Prostate gland (tissue), 2 donors: ENCODE measurements around the gene SPATS1.

Experiments
- POLR2AphosphoS5 ChIP-seq: sonication (generic); formaldehyde crosslinking; IDR thresholded peaks from one replicate; pipeline ENCODE4 v1.6.1; 2017; ENCODE audit warnings: antibody characterized with exemption
- TF ChIP-seq, protein P1 (sequence below), 4 experiments: fragments of 200-600 bp in 2 of 4; fragments of 450-650 bp in 2 of 4; sonication (generic) in 2 of 4; IDR thresholded peaks; 1 replicate in 3 of 4; 2 replicates in 1 of 4; pipeline ENCODE4 v1.5.1; 2016 to 2019; ENCODE audit warnings: antibody characterized with exemption in 4 of 4, mild to moderate bottlenecking in 2 of 4, moderate library complexity in 2 of 4

DNA sequence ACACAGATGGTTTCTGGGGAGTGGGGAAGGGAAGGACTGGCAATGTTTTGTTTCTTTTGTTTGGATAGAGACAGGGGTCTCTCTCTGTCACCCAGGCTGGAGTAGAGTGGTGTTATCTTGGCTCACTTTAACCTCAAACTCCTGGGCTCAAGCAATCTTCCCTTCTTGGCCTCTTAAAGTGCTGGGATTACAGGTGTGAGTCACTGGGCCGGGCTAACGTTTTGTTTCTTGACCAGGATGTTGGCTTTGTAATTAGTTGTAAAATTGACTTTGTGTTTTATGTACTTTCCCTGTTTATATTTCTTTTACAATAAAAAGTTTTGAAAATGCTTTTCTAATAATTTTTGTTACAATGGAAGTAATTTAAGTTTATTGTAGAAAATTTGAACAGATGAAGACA lies 10.9 kb downstream of the SPATS1 start:
- TF ChIP-seq, protein P1, sequence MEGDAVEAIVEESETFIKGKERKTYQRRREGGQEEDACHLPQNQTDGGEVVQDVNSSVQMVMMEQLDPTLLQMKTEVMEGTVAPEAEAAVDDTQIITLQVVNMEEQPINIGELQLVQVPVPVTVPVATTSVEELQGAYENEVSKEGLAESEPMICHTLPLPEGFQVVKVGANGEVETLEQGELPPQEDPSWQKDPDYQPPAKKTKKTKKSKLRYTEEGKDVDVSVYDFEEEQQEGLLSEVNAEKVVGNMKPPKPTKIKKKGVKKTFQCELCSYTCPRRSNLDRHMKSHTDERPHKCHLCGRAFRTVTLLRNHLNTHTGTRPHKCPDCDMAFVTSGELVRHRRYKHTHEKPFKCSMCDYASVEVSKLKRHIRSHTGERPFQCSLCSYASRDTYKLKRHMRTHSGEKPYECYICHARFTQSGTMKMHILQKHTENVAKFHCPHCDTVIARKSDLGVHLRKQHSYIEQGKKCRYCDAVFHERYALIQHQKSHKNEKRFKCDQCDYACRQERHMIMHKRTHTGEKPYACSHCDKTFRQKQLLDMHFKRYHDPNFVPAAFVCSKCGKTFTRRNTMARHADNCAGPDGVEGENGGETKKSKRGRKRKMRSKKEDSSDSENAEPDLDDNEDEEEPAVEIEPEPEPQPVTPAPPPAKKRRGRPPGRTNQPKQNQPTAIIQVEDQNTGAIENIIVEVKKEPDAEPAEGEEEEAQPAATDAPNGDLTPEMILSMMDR (IDR thresholded peaks at IDR 0.05), result no peak
- peak; percentile 44 for TF ChIP-seq POLR2AphosphoS5
